AG04450 (cell line): Measurements from ENCODE around the gene ANO1. TPM values are rescaled to one million over a fixed set of nuclear protein-coding genes. Genes with fewer than 3 reads are reported as not detected.
A peak's percentile ranks its signal among the peaks of the same experiment; 100 is the strongest.

Experiments
- CTCF ChIA-PET: fragments of 300-600, 350-600 bp; formaldehyde crosslinking; extraction: SDS; loops from one replicate; lab custom pipeline; 2022; ENCODE audit warnings: antibody characterized with exemption, inconsistent platforms; lab: Charles Lee
- POLR2A ChIA-PET: fragments of 350-600 bp; formaldehyde crosslinking; extraction: SDS; loops from one replicate; lab custom pipeline; 2021; ENCODE audit warnings: antibody characterized with exemption, inconsistent platforms; lab: Yijun Ruan, JAX
- DNase-seq: peaks from one replicate; pipeline ENCODE4 v3.0.0-alpha.2; 2011; ENCODE audit warnings: low read depth, low spot score
- H3K27ac ChIP-seq: one replicate; pipeline ENCODE4 v1.5.1; 2012; ENCODE audit warnings: low read depth, low read length, control low read depth
- H3K27me3 ChIP-seq: one replicate; pipeline ENCODE4 v1.6.0; 2012; ENCODE audit warnings: low read length; ENCODE audit not compliant: control insufficient read depth, insufficient read depth
- H3K4me3 ChIP-seq: 2 replicates; pipeline ENCODE4 v1.5.1; 2011; ENCODE audit warnings: mild to moderate bottlenecking, low read depth, low read length, control low read depth
- H3K9me3 ChIP-seq: 2 replicates; pipeline ENCODE4 v1.5.1; 2012; ENCODE audit warnings: low read length; ENCODE audit not compliant: control insufficient read depth, insufficient read depth
- CTCF ChIP-seq: IDR thresholded peaks from 2 replicates; pipeline ENCODE4 v1.5.1; 2011; ENCODE audit warnings: low read depth, low read length, control low read depth, inconsistent platforms
- polyA plus RNA-seq: library from polyadenylated mRNA; depleted of rRNA; stranded (reverse); fragments of >200 nt; gene quantifications from 2 replicates; pipeline ENCODE4 v1.2.3, GENCODE V29; 2011

The ANO1 gene
- polyA plus RNA-seq, 1 experiment = 10.3 TPM

- CTCF ChIA-PET = no interaction called here
- POLR2A ChIA-PET = no interaction called here
These were observed 46.3 kb downstream of the ANO1 start for GRCh38 chr11:70124321-70125000.

GRCh38 chr11:70126494-70126893 lies 48.4 kb downstream of the ANO1 start:
- no peak for DNase-seq
- H3K9me3 ChIP-seq = no peaks in the 10 kb centered on the region
- CTCF ChIA-PET = no interaction called here
- H3K27me3 ChIP-seq = no peaks in the 10 kb centered on the region
- TF ChIP-seq CTCF = no peak
- no peak overlapping the region for H3K27ac ChIP-seq
- POLR2A ChIA-PET = no interaction called here
- H3K4me3 ChIP-seq = no peak overlapping the region

More at GRCh38 chr11:70124321-70125000, 46.3 kb downstream of the ANO1 start:
- no peak for TF ChIP-seq CTCF
- Histone ChIP-seq H3K9me3 (no peaks in the 10 kb centered on the region), H3K27ac (no peak overlapping the region), H3K4me3 (no peak overlapping the region), H3K27me3 (peaks cover 1% of the 10 kb centered on the region)
- no peak for DNase-seq

- Histone ChIP-seq H3K27me3 (no peaks in the 10 kb centered on the region), H3K9me3 (no peaks in the 10 kb centered on the region), H3K4me3 (no peak overlapping the region), H3K27ac (peak overlapping the region; percentile 1)
- POLR2A ChIA-PET = interaction anchor here (0.6 kb wide), 1 partner anchor 128 kb away, joined by 3 read pairs; no protein-coding TSS in a partner anchor
- CTCF ChIA-PET = interaction anchor here (0.5 to 0.6 kb wide), 5 partner anchors 231 to 720 kb away, joined by 3 to 11 read pairs (median 4); no protein-coding TSS in a partner anchor
- DNase-seq = no peak
- no peak for TF ChIP-seq CTCF
These were observed 49.7 kb downstream of the ANO1 start for GRCh38 chr11:70127653-70128434.

DNA sequence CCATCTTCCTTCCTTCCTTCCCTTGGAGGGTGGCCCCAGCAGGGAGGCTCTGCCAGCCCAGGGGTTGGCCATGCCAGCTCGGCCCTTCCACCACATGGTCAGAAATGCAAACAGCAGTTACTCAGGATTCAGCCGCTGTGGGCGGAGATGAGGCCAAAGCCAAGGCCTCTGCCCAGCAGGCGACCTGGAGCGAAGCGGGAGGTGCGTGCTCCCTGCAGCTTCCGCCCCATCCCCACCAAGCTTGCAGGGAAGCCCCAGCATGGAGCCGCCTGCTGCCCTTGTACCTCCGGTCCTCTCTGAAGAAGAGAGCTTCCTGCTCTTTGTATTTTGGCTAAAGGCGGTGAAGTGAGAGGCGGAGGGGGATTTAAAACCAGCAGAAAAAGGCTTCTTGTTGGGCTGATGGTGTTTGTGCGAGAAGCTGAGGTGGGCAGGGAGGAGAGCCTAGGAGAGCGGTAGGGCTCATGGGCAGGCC lies 50.4 kb downstream of the ANO1 start:
- no peaks in the 10 kb centered on the region for H3K27me3 ChIP-seq
- ChIA-PET POLR2A (interaction anchor here (0.6 kb wide), 1 partner anchor 129 kb away, joined by 3 read pairs; no protein-coding TSS in a partner anchor), CTCF (interaction anchor here (0.6 to 1.1 kb wide), 4 partner anchors 209 to 721 kb away, joined by 3 to 11 read pairs (median 4); no protein-coding TSS in a partner anchor)
- H3K27ac ChIP-seq = no peak overlapping the region
- no peaks in the 10 kb centered on the region for H3K9me3 ChIP-seq
- TF ChIP-seq CTCF = no peak
- no peak for DNase-seq
- H3K4me3 ChIP-seq = no peak overlapping the region
